Measurements from ENCODE around the gene ZNF771. TPM values are rescaled to one million over a fixed set of nuclear protein-coding genes. Genes with fewer than 3 reads are reported as not detected.

The ZNF771 gene
- total and polyA plus RNA-seq, 9 of the 15 experiments (the other 6 are each of a cell fraction or from before 2014, with no cell fraction given) = 1.5 to 12.6 (median 4.4) TPM

- ChIA-PET POLR2A (interaction anchor here (0.6 to 1.0 kb wide), 2 partner anchors 9 to 41 kb away, joined by 3 to 4 read pairs; no protein-coding TSS in a partner anchor), CTCF (ENCODE audit: low intra/inter-chr PET ratio) (no interaction called here)
- Histone ChIP-seq H3K27me3 (ENCODE audit: control insufficient read depth in 2 of 2, insufficient read depth in 2 of 2, low read length in 2 of 2) (no peaks in the 10 kb centered on the region), H3K36me3 (ENCODE audit: control insufficient read depth, insufficient read depth, low read length) (peaks cover 21% of the 10 kb centered on the region; the same call in 2 of the 3 replicates), H3K9me1 (ENCODE audit: control insufficient read depth, insufficient read depth, low read length) (no peaks in the 10 kb centered on the region), H3K27ac (ENCODE audit: extremely low read depth, low read depth, low read length) (no peak overlapping the region), H4K20me1 (replicated peaks; ENCODE audit: control insufficient read depth, insufficient read depth, low read length) (no peaks in the 10 kb centered on the region), H3K9ac (ENCODE audit: insufficient read depth in 1 of 2, low read depth in 2 of 2, low read length in 2 of 2) (0 out of 4 replicates have a peak overlapping the region, but pooled peaks of 1 of the 2 experiments have one; percentile 61), H3K4me1 (replicated peaks in 1 of 2; ENCODE audit: control insufficient read depth in 2 of 2, insufficient read depth in 2 of 2, low read length in 2 of 2) (peaks cover 33 to 64% of the 10 kb centered on the region in 2 experiments), H3K79me2 (ENCODE audit: control insufficient read depth, insufficient read depth, low read length) (peaks cover 10% of the 10 kb centered on the region), H2AFZ (ENCODE audit: low read depth, low read length) (no peak overlapping the region), H3K4me2 (ENCODE audit: insufficient read depth, low read length) (no peak overlapping the region), H3K9me3 (replicated peaks; ENCODE audit: control insufficient read depth, insufficient read depth, low read depth, low read length) (no peaks in the 10 kb centered on the region), H3K4me3 (no peak overlapping the region)
- in situ Hi-C loops (cut with MboI) (no loop called here), intact Hi-C loops (cut with micrococcal nuclease) (no loop called here)
- DNase-seq (ENCODE audit: extremely low read depth in 1 of 4, low spot score in 3 of 4) (no peak), ATAC-seq (no peak), FAIRE-seq (no peak)
- 95% methylated on average over 33 of the region's 42 CpGs for WGBS (ENCODE audit: insufficient coverage, low coverage, missing lambda C conversion rate)
- no TSS peak for BruUV-seq (replicated peaks)
- no peak for TF ChIP-seq HDAC2 (IDR thresholded peaks at IDR 0.05)
- TF ChIP-seq RFX1 (IDR thresholded peaks at IDR 0.05) = no peak
- TF ChIP-seq TOE1 (IDR thresholded peaks at IDR 0.05; ENCODE audit: borderline replicate concordance) = no peak
- TF ChIP-seq TOE1 (CRISPR knock-in tag; IDR thresholded peaks at IDR 0.05; ENCODE audit: borderline replicate concordance, low read depth) = no peak
- TF ChIP-seq U2AF1 (optimal IDR thresholded peaks at IDR 0.05; ENCODE audit: low read depth, low read length) = no peak
- no peak for TF ChIP-seq UBTF (IDR thresholded peaks at IDR 0.05; ENCODE audit: borderline replicate concordance in 1 of 2, low read depth in 2 of 2, low read length in 2 of 2)
- TF ChIP-seq RBFOX2 (IDR thresholded peaks at IDR 0.05; ENCODE audit: low read depth, low read length) = peak; percentile 28
- TF ChIP-seq PURB (CRISPR knock-in tag; IDR thresholded peaks at IDR 0.05; ENCODE audit: low read depth) = no peak
- no peak for TF ChIP-seq ZBTB49 (CRISPR knock-in tag; IDR thresholded peaks at IDR 0.05; ENCODE audit: borderline replicate concordance)
- peak; percentile 28; the same call in 1 of the 2 replicates for TF ChIP-seq NFIC (IDR thresholded peaks at IDR 0.05)
- no peak for TF ChIP-seq HDGF (IDR thresholded peaks at IDR 0.05)
- no peak for TF ChIP-seq IRF1 (CRISPR knock-in tag; IDR thresholded peaks at IDR 0.05; ENCODE audit: borderline replicate concordance)
- no peak for TF ChIP-seq ZBTB33 (CRISPR knock-in tag; IDR thresholded peaks at IDR 0.05)
Observed at GRCh38 chr16:30397776-30398660, 9.4 kb upstream of the ZNF771 start.

Measured in K562 (cell line).